OCI-LY1 (cell line): ENCODE data around the gene PSMB10.

ENCODE experiments used
- CTCF ChIP-seq: fragments of 200-600 bp; sonication (generic), shearing (Covaris generic); IDR thresholded peaks from 2 replicates; pipeline ENCODE4 v1.5.1; 2017; ENCODE audit warnings: mild to moderate bottlenecking, antibody characterized with exemption, low read length, moderate library complexity, mixed read lengths
- EZH2 ChIP-seq: fragments of 200-600 bp; sonication (generic), shearing (Covaris generic); IDR thresholded peaks from 2 replicates; pipeline ENCODE4 v1.8.0; 2017; ENCODE audit warnings: borderline replicate concordance, mixed run types, mild to moderate bottlenecking, antibody characterized with exemption, low read length, moderate library complexity, mixed read lengths

DNA sequence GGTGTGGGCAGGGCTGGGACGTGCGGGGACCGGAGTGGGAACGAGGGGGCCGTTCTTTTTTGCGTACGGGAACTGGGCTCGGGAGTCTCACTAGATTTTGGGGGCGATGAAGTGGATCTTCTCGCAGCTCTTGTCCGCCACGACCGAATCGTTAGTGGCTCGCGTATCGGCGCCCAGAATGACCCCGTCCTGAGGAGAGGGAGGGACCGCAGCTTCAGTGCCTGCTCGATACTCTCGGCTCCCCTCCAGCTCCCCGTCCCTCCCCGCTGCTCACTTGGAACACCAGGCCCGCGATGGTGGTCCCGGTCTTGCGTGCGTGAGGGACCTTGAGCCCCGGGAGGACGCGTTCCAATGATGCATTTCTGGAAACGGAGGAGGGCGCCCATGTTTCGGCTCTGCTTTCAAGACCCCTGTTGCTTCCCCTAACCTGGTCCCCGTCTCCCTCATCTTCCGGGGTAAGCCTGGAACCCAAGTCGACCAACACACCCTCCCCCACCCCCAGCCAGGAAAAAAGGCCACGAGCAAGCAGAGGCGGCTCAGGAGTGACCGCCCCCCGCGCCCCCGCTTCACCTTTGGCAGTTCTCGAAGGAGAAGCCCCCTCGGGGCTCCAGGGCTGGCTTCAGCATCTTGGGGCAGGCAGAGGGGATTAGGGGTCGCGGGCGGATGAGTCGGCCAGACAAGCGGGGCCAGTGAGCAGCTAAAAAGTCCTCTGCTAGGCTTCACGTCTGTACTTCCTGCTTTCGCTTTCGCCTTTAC lies at the start of gene PSMB10:
- TF ChIP-seq CTCF: no peak
- TF ChIP-seq EZH2: no peak
